ENCODE measurements around the gene FAM221B.

DNA sequence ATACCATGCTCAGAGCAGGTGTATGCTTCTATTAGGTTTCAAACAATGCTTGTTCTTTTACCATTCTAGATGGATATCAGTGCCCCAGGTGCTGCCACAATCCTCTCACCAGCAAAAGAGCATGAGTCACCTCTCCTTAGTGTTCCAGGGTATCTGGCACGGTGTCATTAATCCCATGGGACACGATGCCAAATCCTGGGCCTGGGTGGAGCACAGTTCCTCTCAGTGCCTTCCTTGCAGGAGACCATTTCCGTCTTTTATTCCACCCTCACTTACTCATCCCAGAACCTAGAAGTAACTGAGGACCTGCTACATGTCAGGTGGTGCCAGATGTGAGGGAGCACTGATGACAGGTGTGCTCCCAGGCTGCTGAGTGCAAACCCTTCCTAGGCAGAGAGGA lies 43.0 kb upstream of the FAM221B start:
- TF ChIP-seq, protein P1, sequence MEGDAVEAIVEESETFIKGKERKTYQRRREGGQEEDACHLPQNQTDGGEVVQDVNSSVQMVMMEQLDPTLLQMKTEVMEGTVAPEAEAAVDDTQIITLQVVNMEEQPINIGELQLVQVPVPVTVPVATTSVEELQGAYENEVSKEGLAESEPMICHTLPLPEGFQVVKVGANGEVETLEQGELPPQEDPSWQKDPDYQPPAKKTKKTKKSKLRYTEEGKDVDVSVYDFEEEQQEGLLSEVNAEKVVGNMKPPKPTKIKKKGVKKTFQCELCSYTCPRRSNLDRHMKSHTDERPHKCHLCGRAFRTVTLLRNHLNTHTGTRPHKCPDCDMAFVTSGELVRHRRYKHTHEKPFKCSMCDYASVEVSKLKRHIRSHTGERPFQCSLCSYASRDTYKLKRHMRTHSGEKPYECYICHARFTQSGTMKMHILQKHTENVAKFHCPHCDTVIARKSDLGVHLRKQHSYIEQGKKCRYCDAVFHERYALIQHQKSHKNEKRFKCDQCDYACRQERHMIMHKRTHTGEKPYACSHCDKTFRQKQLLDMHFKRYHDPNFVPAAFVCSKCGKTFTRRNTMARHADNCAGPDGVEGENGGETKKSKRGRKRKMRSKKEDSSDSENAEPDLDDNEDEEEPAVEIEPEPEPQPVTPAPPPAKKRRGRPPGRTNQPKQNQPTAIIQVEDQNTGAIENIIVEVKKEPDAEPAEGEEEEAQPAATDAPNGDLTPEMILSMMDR (IDR thresholded peaks at IDR 0.05), result no peak
- TF ChIP-seq POLR2A (IDR thresholded peaks at IDR 0.05) (no peak), POLR2AphosphoS5 (IDR thresholded peaks at IDR 0.05) (no peak)

Data from sigmoid colon (tissue), 4 donors.